Endodermal cell (in vitro differentiated cells): ENCODE measurements around the gene RNGTT. TPM values are rescaled to one million over a fixed set of nuclear protein-coding genes. Genes with fewer than 3 reads are reported as not detected.
"Not testable (repeated sequence)": the region's sequence is repeated elsewhere in the genome, so short reads cannot be mapped to it uniquely, and the experiment has no call there.

Source experiments
- DNase-seq: peaks from one replicate; pipeline ENCODE4 v3.0.0-alpha.2; 2017
- H3K27ac ChIP-seq: 2 replicates; pipeline ENCODE4 v1.5.1; 2013; ENCODE audit warnings: mild to moderate bottlenecking, low read depth, low read length, moderate library complexity
- H3K27me3 ChIP-seq: 2 replicates; pipeline ENCODE4 v1.6.1; 2013; ENCODE audit warnings: mild to moderate bottlenecking, low read length, moderate library complexity; ENCODE audit not compliant: insufficient read depth, control insufficient read depth, poor library complexity, severe bottlenecking
- H3K36me3 ChIP-seq: 2 replicates; pipeline ENCODE4 v1.7.0; 2013; ENCODE audit warnings: mild to moderate bottlenecking, low read length, moderate library complexity; ENCODE audit not compliant: control insufficient read depth, insufficient read depth
- H3K4me1 ChIP-seq: one replicate; pipeline ENCODE4 v1.7.0; 2013; ENCODE audit warnings: low read length; ENCODE audit not compliant: control insufficient read depth, insufficient read depth
- H3K4me3 ChIP-seq: 2 replicates; pipeline ENCODE4 v1.5.1; 2013; ENCODE audit warnings: mild to moderate bottlenecking, low read length, moderate library complexity
- H3K9ac ChIP-seq: 2 replicates; pipeline ENCODE4 v1.6.1; 2013; ENCODE audit warnings: mild to moderate bottlenecking, low read length, moderate library complexity; ENCODE audit not compliant: poor library complexity, severe bottlenecking; ENCODE audit errors: extremely low read depth
- H3K9me3 ChIP-seq: 2 replicates; pipeline ENCODE4 v1.6.1; 2013; ENCODE audit warnings: mild to moderate bottlenecking, low read length, moderate library complexity; ENCODE audit not compliant: control insufficient read depth
- H3K27ac Mint-ChIP-seq: 2 replicates; pipeline ENCODE4 v1.8.0; 2020; ENCODE audit warnings: mixed read lengths
- H3K27me3 Mint-ChIP-seq: 2 replicates; pipeline ENCODE4 v1.8.0; 2021; ENCODE audit warnings: mild to moderate bottlenecking, mixed read lengths; ENCODE audit not compliant: insufficient read depth
- H3K36me3 Mint-ChIP-seq: 2 replicates; pipeline ENCODE4 v1.8.0; 2020; ENCODE audit warnings: low read depth, mixed read lengths
- H3K4me1 Mint-ChIP-seq: 2 replicates; pipeline ENCODE4 v1.8.0; 2020; ENCODE audit warnings: mixed read lengths
- H3K4me3 Mint-ChIP-seq: 2 replicates; pipeline ENCODE4 v1.8.0; 2020; ENCODE audit warnings: mild to moderate bottlenecking, moderate library complexity, mixed read lengths
- H3K9me3 Mint-ChIP-seq: 2 replicates; pipeline ENCODE4 v1.8.0; 2020; ENCODE audit warnings: mild to moderate bottlenecking, mixed read lengths
- CTCF ChIP-seq: fragments of 200-600 bp; sonication (generic); conservative IDR thresholded peaks from 2 replicates; pipeline ENCODE4 v1.5.0; 2021; ENCODE audit warnings: antibody characterized with exemption, mild to moderate bottlenecking
- WGBS, 2 experiments: methylation state at CpG; one replicate each; pipeline versions ENCODE4 v1.1.5 to v1.1.7; 2013; ENCODE audit warnings: missing lambda C conversion rate in 2 of 2, mixed read lengths in 1 of 2; ENCODE audit not compliant: insufficient coverage in 1 of 2, insufficient read length in 1 of 2; 5-methylcytosine and 5-hydroxymethylcytosine counted together
- total RNA-seq, 2 donors: library from RNA; stranded (reverse); fragmentation: NEBNext Ultra II Directional in 1 of 2; extraction: Animal tissue kit (Norgen Biotek cat#: 25700) in 1 of 2; gene quantifications; 2 replicates in 1 of 2; 3 replicates in 1 of 2; pipeline ENCODE4 v1.2.1, GENCODE V29; 2021

The RNGTT gene
- total RNA-seq, 2 donors from 2014 or later: 21.5 to 28.7 TPM

GRCh38 chr6:88972504-88973423 is 9.3 kb upstream of the RNGTT start:
- H3K27me3 Mint-ChIP-seq: peaks cover 92% of the 10 kb centered on the region

GRCh38 chr6:88970301-88970700 is 6.9 kb upstream of the RNGTT start:
- no peaks in the 10 kb centered on the region for H3K4me1 ChIP-seq
- H3K9me3 ChIP-seq: peaks cover 52% of the 10 kb centered on the region
- H3K4me3 ChIP-seq: no peak overlapping the region
- Mint-ChIP-seq H3K4me1 (peaks cover 18% of the 10 kb centered on the region), H3K9me3 (peaks cover 34% of the 10 kb centered on the region), H3K4me3 (no peak overlapping the region), H3K27me3 (peaks cover 74% of the 10 kb centered on the region), H3K27ac (no peak overlapping the region), H3K36me3 (peaks cover 6% of the 10 kb centered on the region)
- H3K27ac ChIP-seq: no peak overlapping the region
- peaks cover 48% of the 10 kb centered on the region for H3K27me3 ChIP-seq
- 96 to 100% methylated on average over 2 of the region's 2 CpGs for WGBS, 2 experiments
- no peaks in the 10 kb centered on the region for H3K36me3 ChIP-seq
- TF ChIP-seq CTCF: no peak
- DNase-seq: no peak
- H3K9ac ChIP-seq: no peak overlapping the region

More at GRCh38 chr6:88972504-88973423, 9.3 kb upstream of the RNGTT start:
- H3K27me3 ChIP-seq: peaks cover 71% of the 10 kb centered on the region
- Mint-ChIP-seq H3K27ac (no peak overlapping the region), H3K36me3 (peaks cover 6% of the 10 kb centered on the region), H3K9me3 (peaks cover 20% of the 10 kb centered on the region), H3K4me3 (no peak overlapping the region), H3K4me1 (peaks cover 18% of the 10 kb centered on the region)
- 50 to 60% methylated on average over 4 to 6 of the region's 6 CpGs for WGBS, 2 experiments
- H3K4me3 ChIP-seq: no peak overlapping the region
- no peak overlapping the region for H3K27ac ChIP-seq
- H3K9me3 ChIP-seq: peaks cover 34% of the 10 kb centered on the region
- peak; percentile 44 for DNase-seq
- no peak overlapping the region for H3K9ac ChIP-seq
- no peak for TF ChIP-seq CTCF
- H3K36me3 ChIP-seq: no peaks in the 10 kb centered on the region
- H3K4me1 ChIP-seq: no peaks in the 10 kb centered on the region

GRCh38 chr6:88969255-88969654 is 5.8 kb upstream of the RNGTT start:
- H3K27me3 Mint-ChIP-seq: peaks cover 64% of the 10 kb centered on the region
- 92 to 95% methylated on average over 2 of the region's 2 CpGs for WGBS, 2 experiments
- not testable (repeated sequence) for H3K36me3 ChIP-seq

More at GRCh38 chr6:88969255-88969654, 5.8 kb upstream of the RNGTT start:
- H3K36me3 Mint-ChIP-seq, DNase-seq, H3K4me3 ChIP-seq, H3K27ac Mint-ChIP-seq, H3K4me1 ChIP-seq, H3K4me3 Mint-ChIP-seq, H3K27ac ChIP-seq, H3K9ac ChIP-seq: not testable (repeated sequence)
- peaks cover 37% of the 10 kb centered on the region for H3K27me3 ChIP-seq
- peaks cover 52% of the 10 kb centered on the region for H3K9me3 ChIP-seq
- peaks cover 24% of the 10 kb centered on the region for H3K4me1 Mint-ChIP-seq
- peaks cover 34% of the 10 kb centered on the region for H3K9me3 Mint-ChIP-seq
